ENCODE data around the gene MYO3B. TPM values are rescaled to one million over a fixed set of nuclear protein-coding genes. Genes with fewer than 3 reads are reported as not detected.

MYO3B gene
- total and polyA plus RNA-seq, 8 donors: 1.3 to 4.1 (median 2.6) TPM; not detected in 1

- no peaks in the 10 kb centered on the region for H3K36me3 ChIP-seq
- no peaks in the 10 kb centered on the region for H3K9me3 ChIP-seq
- no peak overlapping the region for H3K27ac ChIP-seq
- no peaks in the 10 kb centered on the region for H3K27me3 ChIP-seq
- no peak overlapping the region for H3K4me3 ChIP-seq
- intact Hi-C loops (cut with DNase I): no loop called here
- TF ChIP-seq CTCF (IDR thresholded peaks at IDR 0.05): no peak
- DNase-seq (peak in 2 of 4 donors; percentile 15 to 22), ATAC-seq (no peak)
- no peaks in the 10 kb centered on the region for H3K4me1 ChIP-seq
These were observed 283.9 kb downstream of the MYO3B start for GRCh38 chr2:170461889-170462288.

GRCh38 chr2:170462433-170463205 lies 284.7 kb downstream of the MYO3B start:
- intact Hi-C loops (cut with DNase I): no loop called here
- Histone ChIP-seq H3K27ac (no peak overlapping the region), H3K4me1 (no peaks in the 10 kb centered on the region), H3K27me3 (no peaks in the 10 kb centered on the region), H3K4me3 (no peak overlapping the region), H3K9me3 (no peaks in the 10 kb centered on the region), H3K36me3 (no peaks in the 10 kb centered on the region)
- no peak for TF ChIP-seq CTCF (IDR thresholded peaks at IDR 0.05)
- ATAC-seq (no peak), DNase-seq (no peak)

GRCh38 chr2:170463206-170463537 lies 285.2 kb downstream of the MYO3B start:
- no peak for ATAC-seq
- no peak for TF ChIP-seq CTCF (IDR thresholded peaks at IDR 0.05)
- H3K27me3 ChIP-seq: no peaks in the 10 kb centered on the region
- H3K9me3 ChIP-seq: no peaks in the 10 kb centered on the region
- no peaks in the 10 kb centered on the region for H3K36me3 ChIP-seq
- no peaks in the 10 kb centered on the region for H3K4me1 ChIP-seq
- H3K4me3 ChIP-seq: no peak overlapping the region
- no peak overlapping the region for H3K27ac ChIP-seq
- intact Hi-C loops (cut with DNase I): no loop called here
- DNase-seq: no peak

GRCh38 chr2:170464268-170464667 lies 286.3 kb downstream of the MYO3B start:
- intact Hi-C loops (cut with DNase I): no loop called here
- Histone ChIP-seq H3K36me3 (no peaks in the 10 kb centered on the region), H3K9me3 (no peaks in the 10 kb centered on the region), H3K4me1 (no peaks in the 10 kb centered on the region), H3K27me3 (no peaks in the 10 kb centered on the region), H3K4me3 (no peak overlapping the region), H3K27ac (no peak overlapping the region)
- ATAC-seq (no peak), DNase-seq (no peak)
- TF ChIP-seq CTCF (IDR thresholded peaks at IDR 0.05): no peak

GRCh38 chr2:170465241-170465640 lies 287.3 kb downstream of the MYO3B start:
- no peaks in the 10 kb centered on the region for H3K27me3 ChIP-seq

More at GRCh38 chr2:170465241-170465640, 287.3 kb downstream of the MYO3B start:
- no peaks in the 10 kb centered on the region for H3K4me1 ChIP-seq
- H3K4me3 ChIP-seq: no peak overlapping the region
- H3K36me3 ChIP-seq: no peaks in the 10 kb centered on the region
- ATAC-seq (no peak), DNase-seq (no peak)
- H3K27ac ChIP-seq: no peak overlapping the region
- TF ChIP-seq CTCF (IDR thresholded peaks at IDR 0.05): no peak
- H3K9me3 ChIP-seq: no peaks in the 10 kb centered on the region
- intact Hi-C loops (cut with DNase I): no loop called here

All from left lung (tissue), 10 donors.